Measurements from ENCODE around the gene RASAL2. TPM values are rescaled to one million over a fixed set of nuclear protein-coding genes. Genes with fewer than 3 reads are reported as not detected.

Gene RASAL2
- total and polyA plus RNA-seq, 2 of the 13 experiments (the other 11 are each of a cell fraction or from before 2014, with no cell fraction given), result 5.4 to 5.9 TPM

GRCh38 chr1:178102218-178102617, 8.3 kb downstream of the RASAL2 start (continued):
- no peak for TF ChIP-seq SP1 (IDR thresholded peaks at IDR 0.05)
- TF ChIP-seq SP1 (CRISPR knock-in tag; IDR thresholded peaks at IDR 0.05), result no peak
- no peak for TF ChIP-seq CENPX (CRISPR knock-in tag; IDR thresholded peaks at IDR 0.05)
- TF ChIP-seq STAT6 (CRISPR knock-in tag; IDR thresholded peaks at IDR 0.05; ENCODE audit: borderline replicate concordance), result no peak
- TF ChIP-seq ATF7 (IDR thresholded peaks at IDR 0.05), result no peak
- no peak for TF ChIP-seq ATF7 (CRISPR knock-in tag; IDR thresholded peaks at IDR 0.05)
- TF ChIP-seq ZBTB38 (CRISPR knock-in tag; IDR thresholded peaks at IDR 0.05), result no peak
- TF ChIP-seq ZNF562 (CRISPR knock-in tag; IDR thresholded peaks at IDR 0.05; ENCODE audit: borderline replicate concordance), result no peak
- TF ChIP-seq PHB2 (IDR thresholded peaks at IDR 0.05; ENCODE audit: partially characterized antibody), result no peak

GRCh38 chr1:178107823-178108222, 13.9 kb downstream of the RASAL2 start:
- Histone ChIP-seq H3K79me2 (ENCODE audit: insufficient read depth, low read length) (peaks cover 20% of the 10 kb centered on the region), H3K4me3 (replicated peaks in 1 of 3; ENCODE audit: insufficient read depth in 1 of 3, low read depth in 2 of 3, low read length in 3 of 3) (no peak overlapping the region), H3K9me3 (ENCODE audit: low read length) (no peaks in the 10 kb centered on the region), H3K36me3 (replicated peaks in 1 of 2; ENCODE audit: control insufficient read depth in 1 of 2, insufficient read depth in 2 of 2, low read length in 2 of 2) (no peaks in the 10 kb centered on the region), H3K27ac (ENCODE audit: extremely low read length, insufficient read depth, low read length) (no peak overlapping the region), H2AFZ (ENCODE audit: low read length) (no peak overlapping the region), H4K20me1 (ENCODE audit: insufficient read depth, low read length) (no peaks in the 10 kb centered on the region), H3K4me1 (ENCODE audit: insufficient read depth, low read length) (peaks cover 23% of the 10 kb centered on the region), H3K9ac (ENCODE audit: insufficient read depth, low read depth, low read length) (no peak overlapping the region), H3K27me3 (ENCODE audit: control insufficient read depth in 1 of 2, insufficient read depth in 2 of 2, low read length in 2 of 2) (no peaks in the 10 kb centered on the region), H3K4me2 (ENCODE audit: low read depth, low read length) (no peak overlapping the region)
- intact Hi-C loops (cut with micrococcal nuclease; ENCODE audit: unreplicated experiment) (no loop called here), in situ Hi-C loops (cut with HindIII; ENCODE audit: extremely low pct_ligation_motif_present, low pct_unique_long_range_greater_than_20kb) (no loop called here)
- TF ChIP-seq TP53 (CRISPR knock-in tag; conservative IDR thresholded peaks at IDR 0.05) (no peak), ZNF503 (CRISPR knock-in tag; IDR thresholded peaks at IDR 0.05) (no peak), ZMYM4 (CRISPR knock-in tag; IDR thresholded peaks at IDR 0.05) (no peak), ZNF713 (CRISPR knock-in tag; IDR thresholded peaks at IDR 0.05) (no peak), HDAC6 (IDR thresholded peaks at IDR 0.05; ENCODE audit: low read depth, low read length) (no peak), ZNF678 (CRISPR knock-in tag; IDR thresholded peaks at IDR 0.05) (no peak), ZBTB34 (CRISPR knock-in tag; IDR thresholded peaks at IDR 0.05) (no peak), RFXAP (CRISPR knock-in tag; IDR thresholded peaks at IDR 0.05; ENCODE audit: borderline replicate concordance) (no peak)
- ATAC-seq, result no peak
- 100% methylated on average over 1 of the region's 1 CpG for WGBS (ENCODE audit: low lambda C conversion rate)
- FAIRE-seq, result no peak
- no TSS peak for BruUV-seq (replicated peaks)
- POLR2A ChIA-PET, result no interaction called here
- CTCF ChIA-PET (ENCODE audit: low intra/inter-chr PET ratio, low total read pairs), result no interaction called here
- no peak for DNase-seq (ENCODE audit: low spot score)

Data from HepG2 (cell line).